Panc1 (cell line): ENCODE results near the gene NFYC. TPM values are rescaled to one million over a fixed set of nuclear protein-coding genes. Genes with fewer than 3 reads are reported as not detected.

Source experiments
- ATAC-seq: fragments of 200-7000 bp; cut with Tn5 transposase; 2 replicates; pipeline ENCODE4 v1.9.1; 2020; ENCODE audit warnings: mild to moderate bottlenecking, moderate library complexity
- BruUV-seq: library from RNA; stranded (reverse); fragments of 400-500 nt; replicated peaks from 2 replicates; lab custom pipeline; 2021; lab: Mats Ljungman, UMichigan
- CTCF ChIA-PET: fragments of 300-600 bp; sonication (Branson Sonifier 250); formaldehyde crosslinking; loops from one replicate; lab custom pipeline; 2022; ENCODE audit warnings: antibody characterized with exemption; lab: Charles Lee
- POLR2A ChIA-PET: fragments of 300-600 bp; sonication (Branson Sonifier 250); formaldehyde crosslinking; loops from one replicate; lab custom pipeline; 2022; ENCODE audit warnings: antibody characterized with exemption; lab: Charles Lee
- DNase-seq: peaks from one replicate; pipeline ENCODE4 v3.0.0-alpha.2; 2010; ENCODE audit warnings: low read depth, low spot score
- H3K27ac ChIP-seq: 2 replicates; pipeline ENCODE4 v1.5.1; 2011; ENCODE audit warnings: mild to moderate bottlenecking, low read length, inconsistent platforms
- H3K27me3 ChIP-seq: fragments of 200-500 bp; sonication (Bioruptor generic); 2 replicates; pipeline ENCODE4 v1.6.0; 2014; ENCODE audit warnings: low read length, inconsistent platforms; ENCODE audit not compliant: control insufficient read depth, insufficient read depth
- H3K36me3 ChIP-seq: fragments of 200-500 bp; sonication (Bioruptor generic); 2 replicates; pipeline ENCODE4 v1.5.1; 2014; ENCODE audit warnings: inconsistent platforms, mild to moderate bottlenecking, low read length, moderate library complexity; ENCODE audit not compliant: control insufficient read depth, insufficient read depth
- H3K4me1 ChIP-seq: 2 replicates; pipeline ENCODE4 v1.5.1; 2011; ENCODE audit warnings: inconsistent platforms, mild to moderate bottlenecking, low read length, moderate library complexity; ENCODE audit not compliant: control insufficient read depth, insufficient read depth
- H3K4me3 ChIP-seq, 2 experiments: 2 replicates each; pipeline ENCODE4 v1.5.1; 2011 to 2012; ENCODE audit warnings: low read depth in 2 of 2, low read length in 2 of 2, mild to moderate bottlenecking in 2 of 2, inconsistent platforms in 1 of 2, moderate library complexity in 1 of 2
- H3K9me3 ChIP-seq: fragments of 200-500 bp; sonication (Bioruptor generic); 2 replicates; pipeline ENCODE4 v1.5.1; 2014; ENCODE audit warnings: low read depth, mild to moderate bottlenecking, inconsistent platforms, low read length, moderate library complexity; ENCODE audit not compliant: control insufficient read depth, insufficient read depth
- POLR2AphosphoS5 ChIP-seq: IDR thresholded peaks from 2 replicates; pipeline ENCODE4 v1.6.1; 2012; ENCODE audit warnings: mild to moderate bottlenecking, low read depth, low read length, moderate library complexity
- REST ChIP-seq, 2 experiments: IDR thresholded peaks; 2 replicates each; pipeline ENCODE4 v1.6.1; 2011 to 2012; ENCODE audit warnings: low read depth in 2 of 2, control low read depth in 1 of 2, low read length in 1 of 2, mild to moderate bottlenecking in 1 of 2, moderate library complexity in 1 of 2; ENCODE audit not compliant: insufficient read depth in 1 of 2
- SIN3A ChIP-seq: IDR thresholded peaks from 2 replicates; pipeline ENCODE4 v1.6.1; 2012; ENCODE audit warnings: low read depth, mild to moderate bottlenecking, low read length, moderate library complexity, borderline replicate concordance; ENCODE audit not compliant: insufficient read depth
- TCF7L2 ChIP-seq: IDR thresholded peaks from 2 replicates; pipeline ENCODE4 v1.6.1; 2011; ENCODE audit warnings: mild to moderate bottlenecking, low read depth, low read length, inconsistent platforms
- in situ Hi-C: cut with HindIII; loops from 2 replicates; pipeline ENCODE4 v1.10.0; 2016; ENCODE audit warnings: low sequenced_read_pairs, low pct_unique_long_range_greater_than_20kb
- intact Hi-C: fragments of 100-400 bp; cut with micrococcal nuclease; formaldehyde crosslinking; loops from one replicate; pipeline ENCODE4 v1.10.0; 2022; ENCODE audit not compliant: unreplicated experiment
- total RNA-seq: library from RNA; stranded (reverse); gene quantifications from one replicate; pipeline ENCODE4 v1.2.1, GENCODE V29; 2021; ENCODE audit not compliant: unreplicated experiment
- TF ChIP-seq, protein P1 (sequence below): fragments of 450-650 bp; IDR thresholded peaks from 2 replicates; pipeline ENCODE4 v1.5.1; 2017; ENCODE audit warnings: mild to moderate bottlenecking

Gene NFYC
- total RNA-seq, 1 experiment from 2014 or later: 81.9 TPM

GRCh38 chr1:40743452-40743851, 51.9 kb downstream of the NFYC start:
- no peak for TF ChIP-seq POLR2AphosphoS5
- no peak for TF ChIP-seq REST (IDR thresholded peaks at IDR 0.05; ENCODE audit: insufficient read depth in 1 of 2, low read depth in 2 of 2, low read length in 1 of 2)
- TF ChIP-seq TCF7L2: no peak
- TF ChIP-seq, protein P1, sequence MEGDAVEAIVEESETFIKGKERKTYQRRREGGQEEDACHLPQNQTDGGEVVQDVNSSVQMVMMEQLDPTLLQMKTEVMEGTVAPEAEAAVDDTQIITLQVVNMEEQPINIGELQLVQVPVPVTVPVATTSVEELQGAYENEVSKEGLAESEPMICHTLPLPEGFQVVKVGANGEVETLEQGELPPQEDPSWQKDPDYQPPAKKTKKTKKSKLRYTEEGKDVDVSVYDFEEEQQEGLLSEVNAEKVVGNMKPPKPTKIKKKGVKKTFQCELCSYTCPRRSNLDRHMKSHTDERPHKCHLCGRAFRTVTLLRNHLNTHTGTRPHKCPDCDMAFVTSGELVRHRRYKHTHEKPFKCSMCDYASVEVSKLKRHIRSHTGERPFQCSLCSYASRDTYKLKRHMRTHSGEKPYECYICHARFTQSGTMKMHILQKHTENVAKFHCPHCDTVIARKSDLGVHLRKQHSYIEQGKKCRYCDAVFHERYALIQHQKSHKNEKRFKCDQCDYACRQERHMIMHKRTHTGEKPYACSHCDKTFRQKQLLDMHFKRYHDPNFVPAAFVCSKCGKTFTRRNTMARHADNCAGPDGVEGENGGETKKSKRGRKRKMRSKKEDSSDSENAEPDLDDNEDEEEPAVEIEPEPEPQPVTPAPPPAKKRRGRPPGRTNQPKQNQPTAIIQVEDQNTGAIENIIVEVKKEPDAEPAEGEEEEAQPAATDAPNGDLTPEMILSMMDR: no peak
- TF ChIP-seq SIN3A: no peak
- ATAC-seq (no peak), DNase-seq (no peak)
- H3K4me3 ChIP-seq: no peak overlapping the region
- no peaks in the 10 kb centered on the region for H3K9me3 ChIP-seq
- peaks cover 15% of the 10 kb centered on the region for H3K36me3 ChIP-seq
- in situ Hi-C loops: no loop called here
- no peaks in the 10 kb centered on the region for H3K27me3 ChIP-seq
- POLR2A ChIA-PET: no interaction called here
- peaks cover 2% of the 10 kb centered on the region; the same call in 1 of the 2 replicates for H3K4me1 ChIP-seq
- H3K27ac ChIP-seq: no peak overlapping the region
- CTCF ChIA-PET: no interaction called here
- no TSS peak for BruUV-seq
- intact Hi-C loops: no loop called here

- in situ Hi-C loops: no loop called here
- no peak for DNase-seq
- POLR2A ChIA-PET: no interaction called here
- TF ChIP-seq POLR2AphosphoS5: no peak
- TF ChIP-seq TCF7L2: no peak
- TF ChIP-seq SIN3A: no peak
- no peak overlapping the region for H3K4me3 ChIP-seq
- no peaks in the 10 kb centered on the region for H3K9me3 ChIP-seq
- BruUV-seq: no TSS peak
- peaks cover 2% of the 10 kb centered on the region; the same call in 1 of the 2 replicates for H3K4me1 ChIP-seq
- CTCF ChIA-PET: interaction anchor here (1.1 kb wide), 1 partner anchor 26 kb away, joined by 3 read pairs; no protein-coding TSS in a partner anchor
- intact Hi-C loops: no loop called here
- H3K27me3 ChIP-seq: no peaks in the 10 kb centered on the region
- H3K36me3 ChIP-seq: peaks cover 19% of the 10 kb centered on the region
- no peak overlapping the region for H3K27ac ChIP-seq
- ATAC-seq: no peak
These were observed 52.4 kb downstream of the NFYC start for GRCh38 chr1:40743860-40744259.

DNA sequence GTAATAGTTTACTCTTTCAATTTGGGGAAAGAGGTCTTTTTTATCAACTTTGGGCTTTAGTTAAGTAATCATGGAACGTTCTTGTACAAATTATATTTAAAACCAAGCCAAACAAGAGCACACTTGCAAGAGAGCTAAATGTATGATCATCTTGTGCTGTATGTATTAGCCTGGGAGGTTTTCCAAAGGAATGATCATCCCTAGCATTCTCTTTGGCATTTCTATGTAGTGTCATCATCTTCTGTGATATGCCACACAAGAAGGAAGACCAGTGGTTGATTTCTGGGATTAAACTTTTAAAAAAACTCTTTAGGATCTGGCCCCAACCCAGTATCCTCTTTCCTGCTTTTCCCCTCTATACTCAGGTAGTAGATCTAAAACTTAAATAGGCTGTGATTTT, 53.7 kb downstream of the NFYC start:
- POLR2A ChIA-PET: interaction anchor here (0.7 kb wide), 1 partner anchor 50 kb away, joined by 3 read pairs; no protein-coding TSS in a partner anchor
- Histone ChIP-seq H3K27me3 (no peaks in the 10 kb centered on the region), H3K27ac (no peak overlapping the region), H3K36me3 (peaks cover 25% of the 10 kb centered on the region), H3K4me1 (peaks cover under 1% of the 10 kb centered on the region; the same call in 1 of the 2 replicates), H3K9me3 (no peaks in the 10 kb centered on the region), H3K4me3 (no peak overlapping the region)
- ATAC-seq (no peak), DNase-seq (no peak)
- CTCF ChIA-PET: interaction anchor here (1.1 kb wide), 1 partner anchor 25 kb away, joined by 3 read pairs; no protein-coding TSS in a partner anchor
- BruUV-seq: no TSS peak
- no peak for TF ChIP-seq TCF7L2
- no peak for TF ChIP-seq POLR2AphosphoS5
- no peak for TF ChIP-seq SIN3A
- no peak for TF ChIP-seq REST (IDR thresholded peaks at IDR 0.05; ENCODE audit: insufficient read depth in 1 of 2, low read depth in 2 of 2, low read length in 1 of 2)
- TF ChIP-seq, protein P1: no peak
- in situ Hi-C loops: no loop called here
- intact Hi-C loops: no loop called here
